ENCODE data around the gene HOXA10. TPM values are rescaled to one million over a fixed set of nuclear protein-coding genes. Genes with fewer than 3 reads are reported as not detected.

Gene HOXA10
- total RNA-seq, 1 experiment from 2014 or later, result 19.6 TPM

DNA sequence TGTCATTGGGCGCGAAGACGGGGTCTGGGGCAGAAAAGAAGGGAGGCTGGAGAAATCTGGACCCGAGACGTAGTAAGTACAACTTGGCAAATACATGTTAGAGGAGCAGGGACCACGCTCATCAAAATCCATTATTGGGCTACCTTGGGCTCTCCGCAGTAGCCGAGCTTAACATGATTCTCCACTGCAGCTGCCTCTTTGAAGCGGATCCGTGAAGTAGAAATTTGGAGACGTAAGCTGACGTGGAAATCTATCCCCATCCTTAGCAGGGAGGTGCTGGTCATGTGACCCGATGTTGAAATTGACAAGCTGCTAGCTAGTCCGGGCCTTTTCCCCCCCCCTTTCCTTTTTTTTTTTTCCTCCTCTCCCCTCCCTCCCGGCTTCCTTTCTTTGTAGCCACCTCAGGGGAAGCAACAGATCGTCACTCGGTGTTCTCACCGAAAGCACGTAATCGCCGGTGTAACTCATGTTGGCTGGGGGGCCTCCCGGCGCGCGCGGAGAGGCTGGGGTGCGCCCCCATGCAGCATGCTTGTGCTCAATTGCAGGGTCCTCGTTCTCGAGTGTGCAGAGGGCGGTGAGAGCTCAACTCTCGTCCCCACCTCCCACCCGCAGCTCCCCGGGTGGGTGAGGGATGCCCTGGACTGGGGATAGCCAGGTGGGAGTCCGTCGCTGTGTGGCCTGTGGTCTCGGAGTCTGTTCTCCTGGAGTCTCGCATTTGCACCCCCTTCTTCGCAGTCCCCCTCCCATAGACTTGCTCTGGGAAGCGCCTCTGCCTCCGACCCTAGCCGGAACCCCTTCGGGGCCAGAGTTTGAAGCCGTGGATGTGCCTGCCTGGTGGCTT lies 11.1 kb upstream of the HOXA10 start, which contains the start of gene HOXA11:
Gene HOXA11 (minus strand): TSS at position 220 of the 841 bp plus-strand sequence. CDS start 88 bp downstream, at position 132.
- ChIA-PET RAD21 (ENCODE audit: low non-redundant PET in 1 of 2, low total read pairs in 2 of 2, uncharacterized antibody in 2 of 2, unreplicated experiment in 2 of 2) (interaction anchor here in 1 of 2 experiments (1.4 kb wide), 1 partner anchor 11 kb away, joined by 7 read pairs; no protein-coding TSS in a partner anchor), CTCF (interaction anchor here (1.4 to 2.2 kb wide), 3 partner anchors 11 to 908 kb away, joined by 7 to 9 read pairs (median 8); no protein-coding TSS in a partner anchor), POLR2A (interaction anchor here (1.4 kb wide), 1 partner anchor 11 kb away, joined by 7 read pairs; the partner anchor contains the start of gene HOXA10)
- no peaks in the 10 kb centered on the region for H4K20me1 ChIP-seq (ENCODE audit: insufficient read depth)
- peak within 1 kb of the TSS; percentile 100 for H3K4me2 ChIP-seq (ENCODE audit: low read length)
- H3K9me3 ChIP-seq (ENCODE audit: control insufficient read depth in 1 of 2, insufficient read depth in 1 of 2, low read depth in 1 of 2, low read length in 2 of 2), result no peaks in the 10 kb centered on the region
- TF ChIP-seq RAD21 (IDR thresholded peaks at IDR 0.05; ENCODE audit: low read depth) (no peak), SRF (IDR thresholded peaks at IDR 0.05; ENCODE audit: low read depth) (no peak), CEBPB (IDR thresholded peaks at IDR 0.05; ENCODE audit: low read depth) (no peak), POLR2AphosphoS5 (IDR thresholded peaks at IDR 0.05; ENCODE audit: low read depth, low read length) (peak; percentile 68), POLR2A (IDR thresholded peaks at IDR 0.05; ENCODE audit: borderline replicate concordance, extremely low read depth, insufficient read depth, insufficient read length) (peak; percentile 52), JUND (IDR thresholded peaks at IDR 0.05) (no peak)
- DNase-seq (ENCODE audit: low read depth, low spot score) (no peak), ATAC-seq (peak; percentile 52)
- H3K36me3 ChIP-seq (ENCODE audit: control insufficient read depth in 1 of 2, insufficient read depth in 2 of 2, low read length in 2 of 2), result no peaks in the 10 kb centered on the region
- H2AFZ ChIP-seq (ENCODE audit: low read depth, low read length, poor library complexity, severe bottlenecking), result peak within 1 kb of the TSS; percentile 78
- intact Hi-C loops (cut with micrococcal nuclease), result no loop called here
- peaks cover 23 to 40% of the 10 kb centered on the region in 2 experiments for H3K4me1 ChIP-seq (ENCODE audit: control insufficient read depth in 1 of 2, insufficient read depth in 2 of 2, low read length in 2 of 2)
- TSS peak; percentile 59 for BruUV-seq (replicated peaks)
- peak within 1 kb of the TSS; percentile 70 to 85 for H3K4me3 ChIP-seq (replicated peaks in 1 of 2; ENCODE audit: low read depth in 1 of 2, low read length in 2 of 2)
- peaks cover 19% of the 10 kb centered on the region; the same call in 1 of the 2 replicates for H3K79me2 ChIP-seq (ENCODE audit: insufficient read depth, low read length)
- no peaks in the 10 kb centered on the region for H3K27me3 ChIP-seq (ENCODE audit: insufficient read depth, low read length)
- H3K27ac ChIP-seq (ENCODE audit: low read depth, low read length), result peak within 1 kb of the TSS; percentile 88
- no peaks in the 10 kb centered on the region for H3K9me2 ChIP-seq (ENCODE audit: insufficient read depth)
- peak within 1 kb of the TSS; percentile 85 for H3K9ac ChIP-seq (ENCODE audit: low read length)

DNA sequence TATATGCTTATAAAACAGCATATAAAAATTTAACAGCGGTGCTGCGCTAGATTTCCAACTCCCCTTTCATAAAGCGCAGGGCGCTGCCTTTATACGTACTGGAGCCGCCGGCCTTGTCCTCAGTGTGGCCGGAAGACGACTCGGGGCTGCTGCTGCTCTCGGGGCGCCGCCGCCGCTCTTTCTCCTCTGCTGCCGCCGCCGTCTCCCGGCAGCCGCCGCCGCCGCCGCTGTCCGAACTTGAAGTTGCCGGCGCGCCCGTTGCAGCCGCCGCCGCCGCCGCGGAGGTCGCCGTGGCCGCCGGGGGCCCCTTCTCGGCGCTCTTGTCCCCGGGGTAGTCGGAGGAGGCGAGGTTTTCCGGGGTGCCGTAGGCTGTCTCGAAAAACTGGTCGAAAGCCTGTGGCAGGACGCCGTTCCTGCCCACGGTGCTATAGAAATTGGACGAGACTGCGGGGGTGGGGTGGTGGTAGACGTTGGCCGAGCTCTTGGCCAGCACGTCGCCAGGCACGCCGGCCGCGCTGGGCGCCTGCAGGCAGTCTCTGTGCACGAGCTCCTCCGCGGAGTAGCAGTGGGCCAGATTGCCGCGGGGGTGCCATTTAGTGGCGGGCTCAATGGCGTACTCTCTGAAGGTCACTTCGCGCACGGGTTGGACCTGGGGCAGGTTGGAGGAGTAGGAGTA lies 10.4 kb upstream of the HOXA10 start:
- no peaks in the 10 kb centered on the region for H3K27me3 ChIP-seq (ENCODE audit: insufficient read depth, low read length)
- peak overlapping the region; percentile 100 for H3K4me2 ChIP-seq (ENCODE audit: low read length)
- ChIA-PET CTCF (interaction anchor here (1.4 to 2.0 kb wide), 2 partner anchors 11 to 909 kb away, joined by 7 to 9 read pairs; no protein-coding TSS in a partner anchor), RAD21 (ENCODE audit: low non-redundant PET in 1 of 2, low total read pairs in 2 of 2, uncharacterized antibody in 2 of 2, unreplicated experiment in 2 of 2) (interaction anchor here in 1 of 2 experiments (1.4 kb wide), 1 partner anchor 12 kb away, joined by 7 read pairs; no protein-coding TSS in a partner anchor), POLR2A (interaction anchor here (1.2 to 1.4 kb wide), 2 partner anchors 10 to 16 kb away, joined by 5 to 7 read pairs; partner anchors contain the start of gene HOXA10)
- peak overlapping the region; percentile 70 to 85 for H3K4me3 ChIP-seq (replicated peaks in 1 of 2; ENCODE audit: low read depth in 1 of 2, low read length in 2 of 2)
- peak overlapping the region; percentile 78 for H2AFZ ChIP-seq (ENCODE audit: low read depth, low read length, poor library complexity, severe bottlenecking)
- TF ChIP-seq, protein P1, sequence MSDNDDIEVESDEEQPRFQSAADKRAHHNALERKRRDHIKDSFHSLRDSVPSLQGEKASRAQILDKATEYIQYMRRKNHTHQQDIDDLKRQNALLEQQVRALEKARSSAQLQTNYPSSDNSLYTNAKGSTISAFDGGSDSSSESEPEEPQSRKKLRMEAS (IDR thresholded peaks at IDR 0.05), result peak; percentile 48; the same call in 1 of the 2 replicates
- no peak for TF ChIP-seq YY1 (IDR thresholded peaks at IDR 0.05; ENCODE audit: extremely low read depth, insufficient replicate concordance, low read depth, low read length)
- peak; percentile 37 for TF ChIP-seq TCF7L2 (IDR thresholded peaks at IDR 0.05; ENCODE audit: borderline replicate concordance, extremely low read depth, insufficient read depth, insufficient read length)
- TF ChIP-seq SIN3A (IDR thresholded peaks at IDR 0.05; ENCODE audit: low read depth), result no peak
- no peak for TF ChIP-seq ZNF274 (IDR thresholded peaks at IDR 0.05; ENCODE audit: low read depth, low read length)
- TF ChIP-seq EZH2phosphoT487 (IDR thresholded peaks at IDR 0.05; ENCODE audit: borderline replicate concordance), result no peak
- TF ChIP-seq EGR1 (IDR thresholded peaks at IDR 0.05; ENCODE audit: low read depth), result peak; percentile 89
- no peak for TF ChIP-seq RAD21 (IDR thresholded peaks at IDR 0.05; ENCODE audit: low read depth)
- peak; percentile 78 for TF ChIP-seq ZFX (IDR thresholded peaks at IDR 0.05)
- ATAC-seq, result peak; percentile 66
- no peak for DNase-seq (ENCODE audit: low read depth, low spot score)
- intact Hi-C loops (cut with micrococcal nuclease), result no loop called here
- peak overlapping the region; percentile 88 for H3K27ac ChIP-seq (ENCODE audit: low read depth, low read length)
- H3K79me2 ChIP-seq (ENCODE audit: insufficient read depth, low read length), result peaks cover 19% of the 10 kb centered on the region; the same call in 1 of the 2 replicates
- H4K20me1 ChIP-seq (ENCODE audit: insufficient read depth), result no peaks in the 10 kb centered on the region
- no peaks in the 10 kb centered on the region for H3K36me3 ChIP-seq (ENCODE audit: control insufficient read depth in 1 of 2, insufficient read depth in 2 of 2, low read length in 2 of 2)
- no TSS peak for BruUV-seq (replicated peaks)
- peaks cover 25 to 48% of the 10 kb centered on the region in 2 experiments for H3K4me1 ChIP-seq (ENCODE audit: control insufficient read depth in 1 of 2, insufficient read depth in 2 of 2, low read length in 2 of 2)
- H3K9ac ChIP-seq (ENCODE audit: low read length), result peak overlapping the region; percentile 85
- no peaks in the 10 kb centered on the region for H3K9me3 ChIP-seq (ENCODE audit: control insufficient read depth in 1 of 2, insufficient read depth in 1 of 2, low read depth in 1 of 2, low read length in 2 of 2)
- H3K9me2 ChIP-seq (ENCODE audit: insufficient read depth), result no peaks in the 10 kb centered on the region
